ENCODE data around the gene REL.

GRCh38 chr2:60948926-60949579 is 67.7 kb downstream of the REL start:
- TF ChIP-seq, protein P1, sequence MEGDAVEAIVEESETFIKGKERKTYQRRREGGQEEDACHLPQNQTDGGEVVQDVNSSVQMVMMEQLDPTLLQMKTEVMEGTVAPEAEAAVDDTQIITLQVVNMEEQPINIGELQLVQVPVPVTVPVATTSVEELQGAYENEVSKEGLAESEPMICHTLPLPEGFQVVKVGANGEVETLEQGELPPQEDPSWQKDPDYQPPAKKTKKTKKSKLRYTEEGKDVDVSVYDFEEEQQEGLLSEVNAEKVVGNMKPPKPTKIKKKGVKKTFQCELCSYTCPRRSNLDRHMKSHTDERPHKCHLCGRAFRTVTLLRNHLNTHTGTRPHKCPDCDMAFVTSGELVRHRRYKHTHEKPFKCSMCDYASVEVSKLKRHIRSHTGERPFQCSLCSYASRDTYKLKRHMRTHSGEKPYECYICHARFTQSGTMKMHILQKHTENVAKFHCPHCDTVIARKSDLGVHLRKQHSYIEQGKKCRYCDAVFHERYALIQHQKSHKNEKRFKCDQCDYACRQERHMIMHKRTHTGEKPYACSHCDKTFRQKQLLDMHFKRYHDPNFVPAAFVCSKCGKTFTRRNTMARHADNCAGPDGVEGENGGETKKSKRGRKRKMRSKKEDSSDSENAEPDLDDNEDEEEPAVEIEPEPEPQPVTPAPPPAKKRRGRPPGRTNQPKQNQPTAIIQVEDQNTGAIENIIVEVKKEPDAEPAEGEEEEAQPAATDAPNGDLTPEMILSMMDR (IDR thresholded peaks at IDR 0.05) = no peak
- TF ChIP-seq EP300 (IDR thresholded peaks at IDR 0.05) = no peak

Measured in stomach (tissue), 4 donors.